HG02571 (cell line): ENCODE measurements around the gene PPP6R2.

ENCODE experiments used
- ATAC-seq: cut with Tn5 transposase; IDR thresholded peaks from one replicate; pipeline ENCODE4 v1.9.1; 2021; ENCODE audit warnings: mild to moderate bottlenecking, moderate library complexity; ENCODE audit not compliant: unreplicated experiment

PPP6R2 gene

DNA sequence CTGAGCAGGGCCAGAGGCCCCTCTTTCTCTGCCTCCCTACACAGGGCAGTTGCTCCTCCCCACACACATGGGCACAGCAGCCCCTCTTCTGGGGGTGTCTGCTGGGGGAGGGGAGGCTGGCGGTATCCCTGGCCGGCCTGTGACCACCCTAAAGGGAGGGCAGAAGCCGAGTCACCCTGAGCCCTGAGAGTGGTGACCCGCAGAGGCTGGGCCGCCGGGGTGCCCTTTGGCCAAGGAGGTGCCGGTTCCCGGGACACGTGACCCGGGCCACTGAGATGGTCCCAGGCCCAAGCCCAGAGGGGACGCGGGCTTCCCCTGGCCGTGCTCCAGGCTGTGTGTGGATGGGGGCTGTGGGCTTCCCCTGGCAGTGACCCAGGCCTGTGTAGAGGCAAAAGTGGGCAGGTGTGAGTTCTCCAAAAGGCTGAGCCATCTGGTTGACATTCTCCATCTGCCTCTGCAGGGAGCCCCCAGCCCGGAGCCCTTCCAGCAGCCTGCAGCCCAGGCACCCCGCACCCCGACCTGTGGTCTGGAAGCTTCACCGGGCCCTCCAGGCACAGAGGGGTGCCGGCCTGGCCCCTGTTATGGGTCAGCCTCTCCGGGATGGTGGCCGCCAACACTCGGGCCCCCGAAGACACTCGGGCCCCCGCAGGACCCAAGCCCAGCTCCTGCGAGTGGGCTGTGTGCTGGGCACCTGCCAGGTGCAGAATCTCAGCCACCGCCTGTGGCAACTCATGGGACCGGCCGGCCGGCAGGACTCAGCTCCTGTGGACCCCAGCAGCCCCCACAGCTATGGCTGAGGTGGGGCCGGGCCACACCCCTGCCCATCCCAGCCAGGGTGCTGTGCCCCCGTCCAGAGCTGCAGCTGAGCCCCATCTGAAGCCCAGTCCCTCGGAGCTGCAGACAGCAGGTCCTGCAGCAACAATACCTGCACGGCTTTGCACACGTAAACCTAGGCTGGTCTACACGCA is 139.3 kb downstream of the PPP6R2 start:
- ATAC-seq = no peak

GRCh38 chr22:50483106-50483505 is 140.0 kb downstream of the PPP6R2 start:
- no peak for ATAC-seq

DNA sequence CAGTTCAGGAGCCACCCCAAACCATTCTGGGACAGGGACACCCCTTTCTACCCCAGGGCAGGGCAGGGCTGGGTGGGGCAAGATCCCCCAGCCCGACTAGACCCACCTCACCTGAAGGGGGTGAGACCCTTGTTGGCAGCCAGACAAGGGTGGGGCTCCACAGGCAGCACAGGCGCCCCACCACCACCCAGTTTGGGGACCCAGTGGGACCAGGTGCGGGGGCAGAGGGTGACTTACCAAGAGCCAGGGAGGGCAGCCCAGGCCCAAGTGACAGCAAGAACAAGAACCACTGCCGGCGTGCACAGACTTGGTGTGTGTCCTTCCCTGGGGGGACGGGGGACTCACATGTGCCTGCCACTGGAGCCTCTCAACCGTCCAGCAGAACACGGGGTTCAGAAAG is 140.4 kb downstream of the PPP6R2 start:
- ATAC-seq = no peak

DNA sequence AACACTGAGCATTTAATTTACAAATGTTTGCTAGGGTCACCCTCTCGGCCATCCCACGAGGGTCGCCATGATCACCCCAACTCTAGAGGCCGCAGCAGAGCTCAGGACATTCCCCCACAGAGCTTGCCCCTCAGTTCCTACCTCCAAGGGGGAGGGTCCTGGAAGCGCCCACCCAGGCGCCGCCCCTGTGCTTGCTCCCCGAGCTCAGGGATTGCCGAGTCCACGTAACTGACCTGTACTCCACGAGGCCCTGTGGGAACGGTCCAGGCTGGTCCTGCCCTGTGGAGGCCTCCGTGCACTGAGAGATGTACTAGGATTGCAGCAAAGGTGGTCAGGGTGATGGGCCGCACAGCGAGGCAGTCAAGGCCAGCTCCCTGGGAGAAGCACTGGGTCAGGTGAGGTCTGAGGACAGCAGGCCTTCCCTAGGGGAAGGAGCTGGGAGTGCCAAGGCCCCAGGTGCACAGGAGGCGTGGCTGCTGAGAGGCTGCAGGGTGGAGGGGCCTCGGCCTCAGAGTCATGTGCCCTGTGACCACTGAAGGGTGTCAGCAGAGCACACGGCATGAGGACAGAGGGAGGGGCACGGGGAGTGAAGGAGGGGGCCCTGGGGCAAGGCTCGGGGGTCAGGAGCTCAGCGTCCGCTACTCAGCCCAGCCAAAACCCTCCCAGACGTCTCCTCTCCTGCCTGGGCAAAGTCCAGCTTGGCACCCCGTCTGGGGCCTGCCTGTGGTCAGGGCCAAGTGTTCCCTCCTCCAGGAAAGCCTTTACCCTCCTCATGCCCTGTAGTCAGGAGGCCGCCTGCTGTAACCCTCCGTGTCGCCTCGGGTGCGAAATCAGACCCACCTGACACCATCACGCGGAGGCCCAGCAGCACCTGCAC is 141.1 kb downstream of the PPP6R2 start:
- no peak for ATAC-seq

- ATAC-seq = no peak
Observed at GRCh38 chr22:50485221-50486131, 142.3 kb downstream of the PPP6R2 start.

DNA sequence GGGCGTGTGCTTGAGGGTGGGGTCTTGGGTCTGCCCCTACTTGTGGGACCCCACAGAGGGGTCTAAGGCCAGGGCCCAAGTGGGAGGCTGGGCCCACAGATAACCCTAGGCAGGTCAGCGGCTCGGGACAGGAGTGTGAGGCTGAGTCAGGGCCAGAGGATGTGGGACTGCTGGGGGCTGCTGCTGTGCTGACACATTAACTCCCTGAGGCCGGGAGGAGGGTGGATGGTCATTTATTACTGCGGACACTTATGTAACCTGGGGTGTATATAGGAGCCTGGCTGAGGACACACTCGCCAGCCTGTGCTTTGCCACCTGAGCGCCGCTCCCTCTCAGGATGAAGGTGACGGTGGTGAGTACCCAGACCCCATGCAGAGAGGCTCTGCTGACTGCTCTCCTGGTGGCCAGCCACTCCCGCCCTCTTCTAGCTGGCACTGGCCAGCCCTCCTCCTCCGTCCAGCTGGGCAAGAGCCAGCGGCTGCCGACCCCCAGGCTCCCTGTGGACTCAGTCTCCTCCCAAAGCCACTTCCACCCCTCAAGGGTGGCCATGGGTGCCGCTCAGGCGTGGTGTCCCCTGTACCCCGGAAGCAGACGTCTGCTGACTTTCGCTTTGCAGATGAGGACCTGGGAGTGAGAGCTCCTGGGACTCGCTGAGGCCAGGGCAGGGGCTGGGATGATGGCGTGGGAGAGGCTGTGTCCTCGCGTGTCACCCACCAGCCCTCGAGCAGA is 143.6 kb downstream of the PPP6R2 start, which contains the start of gene MIOX:
Gene MIOX, plus strand, starts transcription at position 299 of the 729 bp plus-strand sequence. Its CDS starts 39 bp downstream, at position 338.
- ATAC-seq = no peak

- no peak for ATAC-seq
Observed at GRCh38 chr22:50487290-50488005, 144.3 kb downstream of the PPP6R2 start.

DNA sequence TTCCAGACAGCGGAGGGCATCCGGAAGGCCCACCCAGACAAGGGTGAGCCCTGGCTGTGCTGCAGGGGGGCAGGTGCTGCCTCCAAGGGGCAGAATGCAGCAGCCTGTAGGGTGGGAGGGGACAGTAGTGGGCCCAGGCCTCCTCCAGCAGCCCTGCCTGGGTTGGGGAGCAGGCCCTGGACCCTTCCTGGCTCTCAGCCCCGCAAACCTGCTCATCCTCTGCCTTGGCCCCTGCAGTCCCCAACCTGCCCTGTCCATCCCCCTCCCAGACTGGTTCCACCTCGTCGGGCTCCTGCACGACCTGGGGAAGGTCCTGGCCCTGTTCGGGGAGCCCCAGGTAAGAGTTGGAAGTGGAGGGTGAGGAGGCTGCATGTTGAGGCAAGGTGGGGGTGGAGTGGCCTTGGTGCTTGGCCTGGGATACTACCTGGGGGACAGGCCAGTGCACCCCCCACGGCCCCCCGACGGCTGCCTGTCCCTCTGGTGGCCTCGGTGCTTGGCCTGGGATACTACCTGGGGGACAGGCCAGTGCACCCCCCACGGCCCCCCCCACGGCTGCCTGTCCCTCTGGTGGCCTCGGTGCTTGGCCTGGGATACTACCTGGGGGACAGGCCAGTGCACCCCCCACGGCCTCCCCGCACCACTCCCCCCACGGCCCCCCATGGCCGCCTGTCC is 145.0 kb downstream of the PPP6R2 start:
- ATAC-seq = no peak

DNA sequence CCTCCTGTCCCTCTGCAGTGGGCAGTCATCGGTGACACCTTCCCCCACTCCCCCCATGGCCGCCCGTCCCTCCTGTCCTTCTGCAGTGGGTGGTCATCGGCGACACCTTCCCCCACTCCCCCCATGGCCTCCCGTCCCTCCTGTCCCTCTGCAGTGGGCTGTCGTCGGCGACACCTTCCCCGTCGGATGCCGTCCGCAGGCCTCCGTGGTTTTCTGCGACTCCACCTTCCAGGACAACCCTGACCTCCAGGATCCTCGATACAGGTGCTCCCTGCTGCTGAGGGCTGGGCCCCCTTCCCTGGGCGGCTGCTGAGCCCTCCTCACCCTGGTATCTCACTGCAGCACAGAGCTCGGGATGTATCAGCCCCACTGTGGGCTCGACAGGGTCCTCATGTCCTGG is 145.8 kb downstream of the PPP6R2 start:
- no peak for ATAC-seq

- ATAC-seq = no peak
Observed at GRCh38 chr22:50489363-50490243, 146.5 kb downstream of the PPP6R2 start.

DNA sequence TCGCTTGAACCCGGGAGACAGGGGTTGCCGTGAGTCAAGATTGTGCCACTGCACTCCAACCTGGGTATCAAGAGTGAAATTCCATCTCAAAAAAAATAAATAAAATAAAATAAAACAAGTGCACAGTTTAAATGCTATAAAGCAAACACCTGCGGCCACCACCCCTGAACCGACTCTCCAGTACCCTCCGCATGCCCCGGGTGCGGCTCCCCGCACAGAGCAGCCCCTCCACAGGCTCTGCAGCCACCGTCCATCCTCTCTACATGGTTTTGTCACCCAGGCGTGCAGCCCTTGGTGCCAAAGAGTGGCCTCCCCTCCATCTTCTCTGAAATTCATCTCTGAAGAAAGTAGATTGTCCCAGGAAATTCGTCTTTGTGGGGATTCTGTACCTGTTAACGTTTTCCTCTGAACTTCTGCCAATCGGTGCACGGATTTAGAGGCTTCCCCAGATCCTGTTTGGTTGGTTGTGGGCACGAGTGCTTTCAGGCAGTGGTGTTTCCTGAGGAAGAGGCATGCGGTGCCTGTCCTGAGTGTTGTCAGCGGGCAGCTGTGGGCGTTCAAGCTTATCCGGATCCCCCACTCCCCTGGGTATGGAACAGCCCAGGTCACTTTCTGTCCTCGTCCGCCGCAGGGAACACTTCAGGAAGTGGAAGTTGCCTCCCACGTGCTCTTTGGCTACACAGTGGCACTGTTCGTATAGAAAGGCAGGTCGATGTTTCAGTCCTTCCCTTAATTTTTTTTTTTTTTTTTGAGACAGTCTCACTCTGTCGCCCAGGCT is 147.6 kb downstream of the PPP6R2 start:
- no peak for ATAC-seq
